ENCODE data around the gene RAB33A. TPM values are rescaled to one million over a fixed set of nuclear protein-coding genes. Genes with fewer than 3 reads are reported as not detected.

The RAB33A gene
- polyA plus RNA-seq (2011; rRNA removed) (4.6 and 5.1 TPM in 2 replicates), polyA minus RNA-seq (2011; rRNA and poly(A)+ RNA removed) (2.1 and 2.2 TPM in 2 replicates)

GRCh38 chrX:130171446-130172126 is at the start of gene RAB33A:
TSS of gene RAB33A (plus strand) at chrX:130171962. CDS start at chrX:130172063, 101 bp downstream.
- H3K27me3 ChIP-seq (ENCODE audit: control insufficient read depth, insufficient read depth, low read length): no peaks in the 10 kb centered on the region
- no peaks in the 10 kb centered on the region for H3K36me3 ChIP-seq (ENCODE audit: control insufficient read depth, insufficient read depth, low read length)
- no peak for TF ChIP-seq CTCF (IDR thresholded peaks at IDR 0.05; ENCODE audit: insufficient read depth, low read depth, low read length)
- DNase-seq (ENCODE audit: low read depth): no peak
- CTCF ChIA-PET: interaction anchor here (0.7 to 1.6 kb wide), 2 partner anchors 20 to 411 kb away, joined by 3 read pairs; no protein-coding TSS in a partner anchor
- POLR2A ChIA-PET: no interaction called here
- peak within 1 kb of the TSS; percentile 44 for H3K4me3 ChIP-seq (ENCODE audit: low read depth, low read length)

- no peaks in the 10 kb centered on the region for H3K27me3 ChIP-seq (ENCODE audit: control insufficient read depth, insufficient read depth, low read length)
- CTCF ChIA-PET: no interaction called here
- POLR2A ChIA-PET: no interaction called here
- H3K36me3 ChIP-seq (ENCODE audit: control insufficient read depth, insufficient read depth, low read length): peaks cover 1% of the 10 kb centered on the region
- no peak for TF ChIP-seq CTCF (IDR thresholded peaks at IDR 0.05; ENCODE audit: insufficient read depth, low read depth, low read length)
- no peak overlapping the region for H3K4me3 ChIP-seq (ENCODE audit: low read depth, low read length)
- DNase-seq (ENCODE audit: low read depth): no peak
These were observed 47.2 kb upstream of the RAB33A start for GRCh38 chrX:130124577-130124976.

- ChIA-PET POLR2A (no interaction called here), CTCF (no interaction called here)
- no peaks in the 10 kb centered on the region for H3K27me3 ChIP-seq (ENCODE audit: control insufficient read depth, insufficient read depth, low read length)
- DNase-seq (ENCODE audit: low read depth): no peak
- H3K36me3 ChIP-seq (ENCODE audit: control insufficient read depth, insufficient read depth, low read length): peaks cover 1% of the 10 kb centered on the region
- H3K4me3 ChIP-seq (ENCODE audit: low read depth, low read length): no peak overlapping the region
- TF ChIP-seq CTCF (IDR thresholded peaks at IDR 0.05; ENCODE audit: insufficient read depth, low read depth, low read length): no peak
These were observed 46.5 kb upstream of the RAB33A start for GRCh38 chrX:130125091-130125874.

- H3K36me3 ChIP-seq (ENCODE audit: control insufficient read depth, insufficient read depth, low read length): peaks cover 1% of the 10 kb centered on the region; the same call in 1 of the 2 replicates
- CTCF ChIA-PET: no interaction called here
- no peak overlapping the region for H3K4me3 ChIP-seq (ENCODE audit: low read depth, low read length)
- POLR2A ChIA-PET: no interaction called here
- no peak for DNase-seq (ENCODE audit: low read depth)
- TF ChIP-seq CTCF (IDR thresholded peaks at IDR 0.05; ENCODE audit: insufficient read depth, low read depth, low read length): no peak
- no peaks in the 10 kb centered on the region for H3K27me3 ChIP-seq (ENCODE audit: control insufficient read depth, insufficient read depth, low read length)
These were observed 40.8 kb upstream of the RAB33A start for GRCh38 chrX:130130990-130131389.

- POLR2A ChIA-PET: no interaction called here
- no peak for TF ChIP-seq CTCF (IDR thresholded peaks at IDR 0.05; ENCODE audit: insufficient read depth, low read depth, low read length)
- no peak for DNase-seq (ENCODE audit: low read depth)
- Histone ChIP-seq H3K4me3 (ENCODE audit: low read depth, low read length) (no peak overlapping the region), H3K27me3 (ENCODE audit: control insufficient read depth, insufficient read depth, low read length) (no peaks in the 10 kb centered on the region), H3K36me3 (ENCODE audit: control insufficient read depth, insufficient read depth, low read length) (peaks cover 1% of the 10 kb centered on the region)
- CTCF ChIA-PET: no interaction called here
These were observed 35.3 kb upstream of the RAB33A start for GRCh38 chrX:130136496-130136895.

All from BJ (cell line).